Activated CD4-positive, CD25-positive, alpha-beta regulatory T cell treated with anti-CD3 and anti-CD28 coated beads, Interleukin-2, amount 50 U/mL, for 72 hours (primary cell): Measurements from ENCODE around the gene RUNX2.
A peak's percentile ranks its signal among the peaks of the same experiment; 100 is the strongest.

ENCODE experiments used
- DNase-seq: peaks from one replicate; pipeline ENCODE4 v3.0.0; 2021

RUNX2 gene

GRCh38 chr6:45595010-45595851, 267.1 kb downstream of the RUNX2 start:
- DNase-seq: no peak

GRCh38 chr6:45597424-45597823, 269.3 kb downstream of the RUNX2 start:
- no peak for DNase-seq

GRCh38 chr6:45599053-45599452, 270.9 kb downstream of the RUNX2 start:
- no peak for DNase-seq

- no peak for DNase-seq
These were observed 277.8 kb downstream of the RUNX2 start for GRCh38 chr6:45605971-45606370.

- no peak for DNase-seq
These were observed 278.8 kb downstream of the RUNX2 start for GRCh38 chr6:45606831-45607400.

- DNase-seq: no peak
These were observed 279.7 kb downstream of the RUNX2 start for GRCh38 chr6:45607798-45608197.

GRCh38 chr6:45608252-45608913, 280.3 kb downstream of the RUNX2 start:
- no peak for DNase-seq

- DNase-seq: no peak
These were observed 281.1 kb downstream of the RUNX2 start for GRCh38 chr6:45609141-45609638.

- no peak for DNase-seq
These were observed 282.2 kb downstream of the RUNX2 start for GRCh38 chr6:45610374-45610773.

GRCh38 chr6:45610832-45611231, 282.7 kb downstream of the RUNX2 start:
- DNase-seq: no peak

- DNase-seq: no peak
These were observed 283.4 kb downstream of the RUNX2 start for GRCh38 chr6:45611491-45611890.

- no peak for DNase-seq
These were observed 285.5 kb downstream of the RUNX2 start for GRCh38 chr6:45613656-45614055.

GRCh38 chr6:45614488-45615285, 286.6 kb downstream of the RUNX2 start:
- no peak for DNase-seq

- DNase-seq: no peak
These were observed 288.1 kb downstream of the RUNX2 start for GRCh38 chr6:45616209-45616608.

GRCh38 chr6:45617441-45617840, 289.3 kb downstream of the RUNX2 start:
- DNase-seq: no peak

- DNase-seq: no peak
These were observed 290.1 kb downstream of the RUNX2 start for GRCh38 chr6:45618259-45618658.

- no peak for DNase-seq
These were observed 291.2 kb downstream of the RUNX2 start for GRCh38 chr6:45619211-45619760.

GRCh38 chr6:45619994-45620471, 291.9 kb downstream of the RUNX2 start:
- peak; percentile 52 for DNase-seq

- DNase-seq: no peak
These were observed 296.1 kb downstream of the RUNX2 start for GRCh38 chr6:45624228-45624627.

GRCh38 chr6:45625191-45625664, 297.1 kb downstream of the RUNX2 start:
- no peak for DNase-seq

- no peak for DNase-seq
These were observed 298.2 kb downstream of the RUNX2 start for GRCh38 chr6:45626087-45626891.
